NB4 (cell line): ENCODE measurements around the gene UBALD2.

ENCODE experiments used
- CTCF ChIP-seq: IDR thresholded peaks from one replicate; pipeline ENCODE4 v1.5.1; 2012; ENCODE audit warnings: low read depth, low read length
- MYC ChIP-seq: IDR thresholded peaks from 2 replicates; pipeline ENCODE4 v1.6.1; 2011; ENCODE audit warnings: low read depth, low read length
- POLR2A ChIP-seq: IDR thresholded peaks from 2 replicates; pipeline ENCODE4 v1.6.1; 2011; ENCODE audit warnings: mild to moderate bottlenecking; ENCODE audit not compliant: insufficient read length; ENCODE audit errors: extremely low read depth

GRCh38 chr17:76277300-76278267, 12.4 kb downstream of the UBALD2 start:
- TF ChIP-seq CTCF (no peak), MYC (no peak), POLR2A (no peak)
